EH (cell line): ENCODE results near the gene PHLDB1.
A peak's percentile ranks its signal among the peaks of the same experiment; 100 is the strongest.
"Not testable (repeated sequence)": the region's sequence is repeated elsewhere in the genome, so short reads cannot be mapped to it uniquely, and the experiment has no call there.

ENCODE experiments used
- DNase-seq: peaks from one replicate; pipeline ENCODE4 v3.0.0-alpha.2; 2015; ENCODE audit warnings: low read depth

Gene PHLDB1

GRCh38 chr11:118606157-118606843 lies 1.1 kb upstream of the PHLDB1 start:
- DNase-seq, result peak; percentile 10

- no peak for DNase-seq
Observed at GRCh38 chr11:118606844-118607228, 579 bp upstream of the PHLDB1 start.

GRCh38 chr11:118608360-118609227 lies 1.2 kb downstream of the PHLDB1 start:
- peak; percentile 91 for DNase-seq

GRCh38 chr11:118609380-118610224 lies 2.2 kb downstream of the PHLDB1 start:
- DNase-seq, result peak; percentile 53

GRCh38 chr11:118610225-118610772 lies 2.9 kb downstream of the PHLDB1 start:
- DNase-seq, result no peak

GRCh38 chr11:118610773-118611432 lies 3.5 kb downstream of the PHLDB1 start:
- DNase-seq, result peak; percentile 68

GRCh38 chr11:118611433-118611795 lies 4.0 kb downstream of the PHLDB1 start:
- not testable (repeated sequence) for DNase-seq

- peak; percentile 51 for DNase-seq
Observed at GRCh38 chr11:118612378-118612777, 5.0 kb downstream of the PHLDB1 start.

GRCh38 chr11:118614511-118614910 lies 7.1 kb downstream of the PHLDB1 start:
- DNase-seq, result no peak

GRCh38 chr11:118615282-118615975 lies 8.0 kb downstream of the PHLDB1 start:
- peak; percentile 63 for DNase-seq

GRCh38 chr11:118615976-118616371 lies 8.6 kb downstream of the PHLDB1 start:
- DNase-seq, result no peak

GRCh38 chr11:118618115-118618990 lies 10.9 kb downstream of the PHLDB1 start:
- peak; percentile 94 for DNase-seq

- DNase-seq, result peak; percentile 91
Observed at GRCh38 chr11:118618991-118619375, 11.6 kb downstream of the PHLDB1 start.

- DNase-seq, result peak; percentile 99
Observed at GRCh38 chr11:118619444-118620197, 12.2 kb downstream of the PHLDB1 start.

- no peak for DNase-seq
Observed at GRCh38 chr11:118620529-118621070, 13.2 kb downstream of the PHLDB1 start.

- peak; percentile 94 for DNase-seq
Observed at GRCh38 chr11:118621071-118621783, 13.8 kb downstream of the PHLDB1 start.

- DNase-seq, result no peak
Observed at GRCh38 chr11:118621784-118622375, 14.5 kb downstream of the PHLDB1 start.
